ENCODE measurements around the gene HSPD1.

- TF ChIP-seq CTCF (IDR thresholded peaks at IDR 0.05) (no peak), POLR2AphosphoS5 (IDR thresholded peaks at IDR 0.05) (no peak), POLR2A (IDR thresholded peaks at IDR 0.05) (no peak), EP300 (IDR thresholded peaks at IDR 0.05) (no peak)
Observed at GRCh38 chr2:197496695-197497094, 2.9 kb downstream of the HSPD1 start.
